Esophagus muscularis mucosa (tissue), 3 donors: ENCODE measurements around the gene RPAP3.

Experiments
- POLR2A ChIP-seq: fragments of 450-650 bp; IDR thresholded peaks from one replicate; pipeline ENCODE4 v1.6.1; 2017; ENCODE audit warnings: antibody characterized with exemption, moderate library complexity, mild to moderate bottlenecking, low read depth
- POLR2AphosphoS5 ChIP-seq, 2 donors: sonication (generic); formaldehyde crosslinking; IDR thresholded peaks; one replicate each; pipeline ENCODE4 v1.6.1; 2017; ENCODE audit warnings: antibody characterized with exemption in 2 of 2
- TF ChIP-seq, protein P1 (sequence below), 3 experiments: fragments of 200-600 bp in 2 of 3; fragments of 450-650 bp in 1 of 3; sonication (generic) in 2 of 3; IDR thresholded peaks; one replicate each; pipeline ENCODE4 v1.5.1; 2017 to 2019; ENCODE audit warnings: antibody characterized with exemption in 3 of 3, mild to moderate bottlenecking in 2 of 3, moderate library complexity in 1 of 3

DNA sequence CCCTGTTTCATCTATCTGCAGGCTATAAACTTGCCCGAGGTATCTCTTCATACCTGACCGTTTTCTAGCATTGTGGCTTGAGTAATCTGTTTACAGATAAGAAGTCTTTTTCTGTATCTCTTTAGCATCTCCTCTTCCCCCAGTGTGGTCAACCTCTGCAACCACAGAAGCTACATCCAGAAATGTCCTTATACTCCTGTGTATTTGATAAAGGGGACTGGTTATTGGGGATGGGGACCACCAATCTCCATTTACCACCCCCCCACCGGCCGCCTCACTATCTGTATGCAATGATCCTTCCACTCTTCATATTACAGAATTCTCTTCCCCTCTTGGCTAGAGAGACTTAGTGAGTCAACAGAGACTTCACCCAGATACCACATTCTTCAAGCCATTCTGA lies 3.4 kb upstream of the RPAP3 start:
- TF ChIP-seq POLR2AphosphoS5 (IDR thresholded peaks at IDR 0.05), result no peak
- TF ChIP-seq, protein P1, sequence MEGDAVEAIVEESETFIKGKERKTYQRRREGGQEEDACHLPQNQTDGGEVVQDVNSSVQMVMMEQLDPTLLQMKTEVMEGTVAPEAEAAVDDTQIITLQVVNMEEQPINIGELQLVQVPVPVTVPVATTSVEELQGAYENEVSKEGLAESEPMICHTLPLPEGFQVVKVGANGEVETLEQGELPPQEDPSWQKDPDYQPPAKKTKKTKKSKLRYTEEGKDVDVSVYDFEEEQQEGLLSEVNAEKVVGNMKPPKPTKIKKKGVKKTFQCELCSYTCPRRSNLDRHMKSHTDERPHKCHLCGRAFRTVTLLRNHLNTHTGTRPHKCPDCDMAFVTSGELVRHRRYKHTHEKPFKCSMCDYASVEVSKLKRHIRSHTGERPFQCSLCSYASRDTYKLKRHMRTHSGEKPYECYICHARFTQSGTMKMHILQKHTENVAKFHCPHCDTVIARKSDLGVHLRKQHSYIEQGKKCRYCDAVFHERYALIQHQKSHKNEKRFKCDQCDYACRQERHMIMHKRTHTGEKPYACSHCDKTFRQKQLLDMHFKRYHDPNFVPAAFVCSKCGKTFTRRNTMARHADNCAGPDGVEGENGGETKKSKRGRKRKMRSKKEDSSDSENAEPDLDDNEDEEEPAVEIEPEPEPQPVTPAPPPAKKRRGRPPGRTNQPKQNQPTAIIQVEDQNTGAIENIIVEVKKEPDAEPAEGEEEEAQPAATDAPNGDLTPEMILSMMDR (IDR thresholded peaks at IDR 0.05), result no peak
- TF ChIP-seq POLR2A, result no peak
